ENCODE data around the gene PPIL4. TPM values are rescaled to one million over a fixed set of nuclear protein-coding genes. Genes with fewer than 3 reads are reported as not detected.
A peak's percentile ranks its signal among the peaks of the same experiment; 100 is the strongest.

PPIL4 gene
- total RNA-seq, 2 experiments from 2014 or later, result 20.8 to 21.9 TPM

DNA sequence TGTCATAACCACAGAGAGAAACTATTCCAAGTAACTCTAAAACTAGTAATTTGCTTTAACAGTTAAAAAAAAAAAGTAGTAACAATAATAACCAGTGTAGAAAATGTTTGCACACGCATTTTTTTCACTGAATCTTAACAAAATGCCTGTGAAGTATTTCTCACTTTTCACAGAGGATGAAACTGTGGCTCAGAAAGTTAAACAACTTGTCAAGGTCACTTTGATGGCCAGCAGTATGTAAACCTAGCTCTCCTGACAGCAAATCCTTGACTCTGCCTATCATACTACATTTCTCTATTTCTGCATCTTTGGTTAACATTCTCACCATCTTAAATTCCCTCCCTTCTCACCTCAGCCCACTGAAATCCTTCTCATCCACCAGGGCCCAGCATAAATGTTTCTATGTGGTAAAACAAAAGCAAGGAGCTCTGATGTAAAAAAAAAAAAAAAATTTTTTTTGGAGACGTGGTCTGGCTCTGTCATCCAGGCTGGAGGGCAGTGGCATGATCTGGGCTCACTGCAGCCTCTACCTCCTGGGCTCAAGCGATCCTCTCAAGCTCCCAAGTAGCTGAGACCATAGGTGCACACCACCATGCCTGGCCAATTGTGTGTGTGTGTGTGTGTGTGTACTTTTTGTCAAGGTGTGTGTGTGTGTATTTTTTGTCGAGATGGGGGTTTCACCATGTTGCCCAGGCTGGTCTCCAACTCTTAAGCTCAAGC lies 34.9 kb downstream of the PPIL4 start:
- ChIA-PET POLR2A (interaction anchor here (0.7 to 1.2 kb wide), 4 partner anchors 22 to 434 kb away, joined by 3 to 5 read pairs (median 4); partner anchors contain the start of gene ZC3H12D), CTCF (interaction anchor here (0.5 to 3.3 kb wide), 6 partner anchors 8 to 79 kb away, joined by 3 to 12 read pairs (median 4); no protein-coding TSS in a partner anchor)
- DNase-seq, result no peak
- no peaks in the 10 kb centered on the region for H3K9me3 Mint-ChIP-seq
- peaks cover 54% of the 10 kb centered on the region for H3K4me1 Mint-ChIP-seq (ENCODE audit: low read depth)
- peak overlapping the region; percentile 89 for H3K27ac Mint-ChIP-seq
- peaks cover 38% of the 10 kb centered on the region for H3K36me3 Mint-ChIP-seq (ENCODE audit: low read depth)
- no peak overlapping the region for H3K4me3 Mint-ChIP-seq
- TF ChIP-seq, protein P1, sequence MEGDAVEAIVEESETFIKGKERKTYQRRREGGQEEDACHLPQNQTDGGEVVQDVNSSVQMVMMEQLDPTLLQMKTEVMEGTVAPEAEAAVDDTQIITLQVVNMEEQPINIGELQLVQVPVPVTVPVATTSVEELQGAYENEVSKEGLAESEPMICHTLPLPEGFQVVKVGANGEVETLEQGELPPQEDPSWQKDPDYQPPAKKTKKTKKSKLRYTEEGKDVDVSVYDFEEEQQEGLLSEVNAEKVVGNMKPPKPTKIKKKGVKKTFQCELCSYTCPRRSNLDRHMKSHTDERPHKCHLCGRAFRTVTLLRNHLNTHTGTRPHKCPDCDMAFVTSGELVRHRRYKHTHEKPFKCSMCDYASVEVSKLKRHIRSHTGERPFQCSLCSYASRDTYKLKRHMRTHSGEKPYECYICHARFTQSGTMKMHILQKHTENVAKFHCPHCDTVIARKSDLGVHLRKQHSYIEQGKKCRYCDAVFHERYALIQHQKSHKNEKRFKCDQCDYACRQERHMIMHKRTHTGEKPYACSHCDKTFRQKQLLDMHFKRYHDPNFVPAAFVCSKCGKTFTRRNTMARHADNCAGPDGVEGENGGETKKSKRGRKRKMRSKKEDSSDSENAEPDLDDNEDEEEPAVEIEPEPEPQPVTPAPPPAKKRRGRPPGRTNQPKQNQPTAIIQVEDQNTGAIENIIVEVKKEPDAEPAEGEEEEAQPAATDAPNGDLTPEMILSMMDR (IDR thresholded peaks at IDR 0.05), result no peak
- no peaks in the 10 kb centered on the region for H3K27me3 Mint-ChIP-seq
- intact Hi-C loops (cut with micrococcal nuclease), result no loop called here
- ATAC-seq, result no peak

DNA sequence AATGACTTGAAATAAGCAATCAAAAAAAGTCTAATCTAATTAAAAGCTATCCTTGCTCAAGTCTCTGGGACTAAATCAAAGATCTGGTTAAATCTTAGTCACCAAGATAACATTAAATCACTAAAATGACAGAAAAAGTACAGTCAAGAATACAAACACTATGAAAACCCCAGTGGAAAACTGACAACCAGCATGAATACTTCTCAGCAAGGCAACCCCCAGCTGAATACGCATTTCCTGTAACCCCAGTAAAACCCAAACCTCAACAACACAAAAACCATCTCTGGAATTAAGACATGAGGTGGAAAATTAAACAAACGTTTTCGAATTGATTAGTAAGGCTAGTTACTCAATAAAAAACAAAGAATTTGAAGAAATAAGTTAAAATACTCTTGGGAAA lies 37.4 kb downstream of the PPIL4 start:
- ATAC-seq (peak; percentile 83), DNase-seq (peak; percentile 53)
- POLR2A ChIA-PET, result interaction anchor here (0.9 to 2.8 kb wide), 5 partner anchors 9 to 24 kb away, joined by 3 to 12 read pairs (median 4); partner anchors contain the start of gene ZC3H12D
- peak overlapping the region; percentile 42 for H3K4me3 Mint-ChIP-seq
- no peaks in the 10 kb centered on the region for H3K9me3 Mint-ChIP-seq
- peak overlapping the region; percentile 99 for H3K27ac Mint-ChIP-seq
- H3K27me3 Mint-ChIP-seq, result no peaks in the 10 kb centered on the region
- peaks cover 52% of the 10 kb centered on the region for H3K4me1 Mint-ChIP-seq (ENCODE audit: low read depth)
- CTCF ChIA-PET, result interaction anchor here (0.8 to 3.3 kb wide), 9 partner anchors 9 to 480 kb away, joined by 3 to 19 read pairs (median 4); no protein-coding TSS in a partner anchor
- TF ChIP-seq, protein P1 (IDR thresholded peaks at IDR 0.05), result no peak
- peaks cover 38% of the 10 kb centered on the region for H3K36me3 Mint-ChIP-seq (ENCODE audit: low read depth)
- intact Hi-C loops (cut with micrococcal nuclease), result loop anchor here (2.0 kb wide), 1 partner anchor 24 kb away; the partner anchor contains the start of gene ZC3H12D

DNA sequence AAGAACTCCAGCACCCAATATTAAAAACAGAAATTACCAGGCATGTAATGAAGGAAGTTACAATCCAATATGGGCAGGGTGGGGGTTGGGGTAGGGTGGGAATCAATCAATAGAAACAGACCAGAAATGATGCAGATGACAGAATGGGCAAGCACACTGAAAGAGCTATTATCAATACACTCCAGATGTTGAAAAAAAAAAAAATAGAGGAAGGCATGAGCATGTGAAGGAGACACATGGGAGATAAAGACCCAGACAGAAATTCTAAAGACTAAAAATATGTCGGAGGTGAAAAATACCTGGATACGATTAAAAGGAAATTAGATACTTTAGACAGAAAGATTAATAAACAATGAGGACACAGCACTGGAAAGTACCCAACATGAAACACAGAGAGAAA lies 42.0 kb downstream of the PPIL4 start:
- ATAC-seq (no peak), DNase-seq (no peak)
- TF ChIP-seq, protein P1 (IDR thresholded peaks at IDR 0.05), result no peak
- Mint-ChIP-seq H3K27me3 (no peaks in the 10 kb centered on the region), H3K4me1 (ENCODE audit: low read depth) (peaks cover 58% of the 10 kb centered on the region), H3K27ac (peak overlapping the region; percentile 55), H3K36me3 (ENCODE audit: low read depth) (peaks cover 42% of the 10 kb centered on the region), H3K4me3 (no peak overlapping the region), H3K9me3 (no peaks in the 10 kb centered on the region)
- CTCF ChIA-PET, result interaction anchor here (0.6 to 5.4 kb wide), 8 partner anchors 9 to 106 kb away, joined by 3 to 41 read pairs (median 7); partner anchors contain the start of gene ZC3H12D
- POLR2A ChIA-PET, result interaction anchor here (4.5 kb wide), 1 partner anchor 19 kb away, joined by 22 read pairs; the partner anchor contains the start of gene ZC3H12D
- intact Hi-C loops (cut with micrococcal nuclease), result no loop called here

DNA sequence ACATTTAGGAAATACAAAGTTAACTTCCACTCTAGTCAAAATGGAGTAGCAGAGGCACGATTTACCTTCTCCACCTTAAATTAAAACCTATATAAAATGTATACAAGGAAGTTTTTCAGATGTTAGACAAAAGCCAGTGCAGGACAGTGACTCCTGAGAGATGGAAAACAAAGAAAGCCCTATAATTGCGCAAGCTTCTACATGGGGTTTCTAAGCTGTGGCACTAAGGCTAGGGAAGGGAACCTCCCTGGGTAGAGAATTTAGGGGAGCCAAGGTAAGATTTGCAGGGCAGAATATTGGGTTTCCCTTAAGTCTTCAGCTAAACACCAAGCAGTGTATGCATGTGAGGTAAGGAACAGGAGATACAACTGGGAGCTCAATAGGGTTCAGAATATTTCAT lies 42.6 kb downstream of the PPIL4 start:
- ATAC-seq (no peak), DNase-seq (no peak)
- TF ChIP-seq, protein P1 (IDR thresholded peaks at IDR 0.05), result no peak
- H3K9me3 Mint-ChIP-seq, result no peaks in the 10 kb centered on the region
- H3K36me3 Mint-ChIP-seq (ENCODE audit: low read depth), result peaks cover 39% of the 10 kb centered on the region
- H3K27me3 Mint-ChIP-seq, result no peaks in the 10 kb centered on the region
- POLR2A ChIA-PET, result interaction anchor here (1.1 to 4.5 kb wide), 2 partner anchors 18 to 24 kb away, joined by 4 to 22 read pairs; partner anchors contain the start of gene ZC3H12D
- no peak overlapping the region for H3K4me3 Mint-ChIP-seq
- H3K4me1 Mint-ChIP-seq (ENCODE audit: low read depth), result peaks cover 58% of the 10 kb centered on the region
- CTCF ChIA-PET, result interaction anchor here (1.2 to 5.4 kb wide), 9 partner anchors 8 to 71 kb away, joined by 3 to 41 read pairs (median 7); partner anchors contain the start of gene ZC3H12D
- H3K27ac Mint-ChIP-seq, result peak overlapping the region; percentile 53
- intact Hi-C loops (cut with micrococcal nuclease), result no loop called here

DNA sequence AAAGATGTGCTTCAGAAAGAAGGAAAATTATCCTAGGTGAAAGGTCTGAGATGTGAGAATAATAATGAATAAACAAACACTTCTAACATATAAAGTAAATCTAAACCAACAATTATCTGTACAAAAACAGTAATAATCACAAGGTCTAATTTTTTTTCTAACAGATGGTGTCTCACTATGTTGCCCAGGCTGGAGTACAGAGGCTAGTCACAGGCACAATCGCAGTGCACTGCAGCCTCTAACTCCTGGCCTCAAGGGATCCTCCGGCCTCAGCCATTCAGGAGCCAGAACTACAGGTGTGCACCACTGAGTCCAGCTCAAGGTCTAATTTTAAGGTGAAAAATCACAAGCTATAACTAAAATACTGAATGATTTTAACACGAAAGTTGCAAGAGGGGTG lies 44.1 kb downstream of the PPIL4 start:
- no peaks in the 10 kb centered on the region for H3K27me3 Mint-ChIP-seq
- TF ChIP-seq, protein P1 (IDR thresholded peaks at IDR 0.05), result no peak
- H3K27ac Mint-ChIP-seq, result peak overlapping the region; percentile 77
- no peaks in the 10 kb centered on the region for H3K9me3 Mint-ChIP-seq
- ATAC-seq, result no peak
- CTCF ChIA-PET, result interaction anchor here (0.6 to 5.4 kb wide), 5 partner anchors 8 to 28 kb away, joined by 3 to 41 read pairs (median 7); partner anchors contain the start of gene ZC3H12D
- peaks cover 60% of the 10 kb centered on the region for H3K4me1 Mint-ChIP-seq (ENCODE audit: low read depth)
- POLR2A ChIA-PET, result no interaction called here
- DNase-seq, result no peak
- H3K4me3 Mint-ChIP-seq, result no peak overlapping the region
- intact Hi-C loops (cut with micrococcal nuclease), result no loop called here
- peaks cover 40% of the 10 kb centered on the region for H3K36me3 Mint-ChIP-seq (ENCODE audit: low read depth)
